Endodermal cell (in vitro differentiated cells): ENCODE data around the gene GPBP1. TPM values are rescaled to one million over a fixed set of nuclear protein-coding genes. Genes with fewer than 3 reads are reported as not detected.

ENCODE experiments used
- DNase-seq: peaks from one replicate; pipeline ENCODE4 v3.0.0-alpha.2; 2017
- H3K27ac ChIP-seq: 2 replicates; pipeline ENCODE4 v1.5.1; 2013; ENCODE audit warnings: mild to moderate bottlenecking, low read depth, low read length, moderate library complexity
- H3K27me3 ChIP-seq: 2 replicates; pipeline ENCODE4 v1.6.1; 2013; ENCODE audit warnings: mild to moderate bottlenecking, low read length, moderate library complexity; ENCODE audit not compliant: insufficient read depth, control insufficient read depth, poor library complexity, severe bottlenecking
- H3K36me3 ChIP-seq: 2 replicates; pipeline ENCODE4 v1.7.0; 2013; ENCODE audit warnings: mild to moderate bottlenecking, low read length, moderate library complexity; ENCODE audit not compliant: control insufficient read depth, insufficient read depth
- H3K4me1 ChIP-seq: one replicate; pipeline ENCODE4 v1.7.0; 2013; ENCODE audit warnings: low read length; ENCODE audit not compliant: control insufficient read depth, insufficient read depth
- H3K4me3 ChIP-seq: 2 replicates; pipeline ENCODE4 v1.5.1; 2013; ENCODE audit warnings: mild to moderate bottlenecking, low read length, moderate library complexity
- H3K9ac ChIP-seq: 2 replicates; pipeline ENCODE4 v1.6.1; 2013; ENCODE audit warnings: mild to moderate bottlenecking, low read length, moderate library complexity; ENCODE audit not compliant: poor library complexity, severe bottlenecking; ENCODE audit errors: extremely low read depth
- H3K9me3 ChIP-seq: 2 replicates; pipeline ENCODE4 v1.6.1; 2013; ENCODE audit warnings: mild to moderate bottlenecking, low read length, moderate library complexity; ENCODE audit not compliant: control insufficient read depth
- H3K27ac Mint-ChIP-seq: 2 replicates; pipeline ENCODE4 v1.8.0; 2020; ENCODE audit warnings: mixed read lengths
- H3K27me3 Mint-ChIP-seq: 2 replicates; pipeline ENCODE4 v1.8.0; 2021; ENCODE audit warnings: mild to moderate bottlenecking, mixed read lengths; ENCODE audit not compliant: insufficient read depth
- H3K36me3 Mint-ChIP-seq: 2 replicates; pipeline ENCODE4 v1.8.0; 2020; ENCODE audit warnings: low read depth, mixed read lengths
- H3K4me1 Mint-ChIP-seq: 2 replicates; pipeline ENCODE4 v1.8.0; 2020; ENCODE audit warnings: mixed read lengths
- H3K4me3 Mint-ChIP-seq: 2 replicates; pipeline ENCODE4 v1.8.0; 2020; ENCODE audit warnings: mild to moderate bottlenecking, moderate library complexity, mixed read lengths
- H3K9me3 Mint-ChIP-seq: 2 replicates; pipeline ENCODE4 v1.8.0; 2020; ENCODE audit warnings: mild to moderate bottlenecking, mixed read lengths
- WGBS, 2 experiments: methylation state at CpG; one replicate each; pipeline versions ENCODE4 v1.1.5 to v1.1.7; 2013; ENCODE audit warnings: missing lambda C conversion rate in 2 of 2, mixed read lengths in 1 of 2; ENCODE audit not compliant: insufficient coverage in 1 of 2, insufficient read length in 1 of 2; 5-methylcytosine and 5-hydroxymethylcytosine counted together
- total RNA-seq, 2 donors: library from RNA; stranded (reverse); fragmentation: NEBNext Ultra II Directional in 1 of 2; extraction: Animal tissue kit (Norgen Biotek cat#: 25700) in 1 of 2; gene quantifications; 2 replicates in 1 of 2; 3 replicates in 1 of 2; pipeline ENCODE4 v1.2.1, GENCODE V29; 2021
- TF ChIP-seq, protein P1 (sequence below): fragments of 200-600 bp; sonication (generic); conservative IDR thresholded peaks from 2 replicates; pipeline ENCODE4 v1.5.0; 2021; ENCODE audit warnings: antibody characterized with exemption, mild to moderate bottlenecking

GPBP1 gene
- total RNA-seq, 2 donors from 2014 or later: 109 to 124 TPM

DNA sequence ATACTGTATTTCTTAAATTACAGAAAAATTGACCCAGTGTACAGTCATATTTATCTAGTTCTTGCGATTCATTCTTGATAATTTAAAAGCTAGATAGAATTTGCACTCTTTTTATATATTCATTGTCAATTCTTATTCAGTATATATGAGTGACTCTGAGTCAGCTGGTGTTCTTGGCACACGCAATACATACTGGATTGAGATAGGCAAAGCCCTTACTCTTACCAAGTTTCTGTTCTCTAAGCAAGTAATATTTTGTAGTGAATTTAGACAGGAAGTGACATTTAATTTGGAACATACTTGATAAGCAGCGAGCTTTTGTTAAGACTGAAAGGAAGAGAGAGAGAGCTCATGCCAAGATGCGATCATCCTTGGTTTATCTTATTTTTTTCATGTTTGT is 57.7 kb downstream of the GPBP1 start:
- Mint-ChIP-seq H3K27ac (no peak overlapping the region), H3K27me3 (no peaks in the 10 kb centered on the region)
- WGBS, 2 experiments: 97 to 100% methylated on average over 1 to 4 of the region's 4 CpGs

DNA sequence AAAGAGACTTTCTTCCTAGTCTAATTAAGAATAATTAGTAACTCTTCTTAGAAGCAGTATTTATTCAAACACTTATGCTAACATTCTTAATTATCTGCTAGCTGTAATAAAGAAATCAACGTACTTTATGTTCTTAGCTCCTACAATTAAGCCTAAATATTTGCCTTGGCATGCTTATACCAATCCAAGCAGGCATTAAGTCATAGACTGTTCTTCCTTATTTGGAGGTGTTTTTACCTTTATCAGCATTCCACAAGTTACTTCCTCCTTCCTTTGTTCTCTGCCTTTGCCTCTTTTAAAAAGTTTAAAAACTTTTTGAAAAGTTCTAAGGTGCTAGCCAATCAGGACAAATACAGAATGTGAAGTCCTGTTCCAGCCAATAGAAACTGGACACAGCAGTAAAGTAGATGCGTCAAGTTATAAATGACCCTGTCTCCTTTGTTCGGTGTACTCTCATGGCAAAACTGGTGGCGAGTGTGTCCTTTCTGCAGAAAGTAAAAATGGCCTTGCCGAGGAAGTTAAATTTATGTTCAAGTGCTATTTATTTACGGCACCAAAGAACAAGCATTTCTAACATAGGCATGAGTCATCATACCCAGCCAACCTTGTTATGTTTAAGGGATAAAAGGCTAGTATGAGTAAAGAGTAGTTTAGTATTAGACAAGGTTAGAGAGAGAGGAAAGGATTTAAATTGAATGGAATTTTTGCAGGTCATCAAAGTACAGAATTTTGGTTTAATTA is 58.6 kb downstream of the GPBP1 start:
- no peak overlapping the region for H3K27ac ChIP-seq
- TF ChIP-seq, protein P1, sequence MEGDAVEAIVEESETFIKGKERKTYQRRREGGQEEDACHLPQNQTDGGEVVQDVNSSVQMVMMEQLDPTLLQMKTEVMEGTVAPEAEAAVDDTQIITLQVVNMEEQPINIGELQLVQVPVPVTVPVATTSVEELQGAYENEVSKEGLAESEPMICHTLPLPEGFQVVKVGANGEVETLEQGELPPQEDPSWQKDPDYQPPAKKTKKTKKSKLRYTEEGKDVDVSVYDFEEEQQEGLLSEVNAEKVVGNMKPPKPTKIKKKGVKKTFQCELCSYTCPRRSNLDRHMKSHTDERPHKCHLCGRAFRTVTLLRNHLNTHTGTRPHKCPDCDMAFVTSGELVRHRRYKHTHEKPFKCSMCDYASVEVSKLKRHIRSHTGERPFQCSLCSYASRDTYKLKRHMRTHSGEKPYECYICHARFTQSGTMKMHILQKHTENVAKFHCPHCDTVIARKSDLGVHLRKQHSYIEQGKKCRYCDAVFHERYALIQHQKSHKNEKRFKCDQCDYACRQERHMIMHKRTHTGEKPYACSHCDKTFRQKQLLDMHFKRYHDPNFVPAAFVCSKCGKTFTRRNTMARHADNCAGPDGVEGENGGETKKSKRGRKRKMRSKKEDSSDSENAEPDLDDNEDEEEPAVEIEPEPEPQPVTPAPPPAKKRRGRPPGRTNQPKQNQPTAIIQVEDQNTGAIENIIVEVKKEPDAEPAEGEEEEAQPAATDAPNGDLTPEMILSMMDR: no peak
- Mint-ChIP-seq H3K4me1 (peaks cover 6% of the 10 kb centered on the region), H3K27ac (no peak overlapping the region), H3K4me3 (no peak overlapping the region), H3K9me3 (peaks cover 5% of the 10 kb centered on the region), H3K36me3 (peaks cover 64% of the 10 kb centered on the region), H3K27me3 (no peaks in the 10 kb centered on the region)
- WGBS, 2 experiments: 96 to 100% methylated on average over 6 of the region's 6 CpGs
- H3K36me3 ChIP-seq: peaks cover 79% of the 10 kb centered on the region
- H3K4me1 ChIP-seq: no peaks in the 10 kb centered on the region
- DNase-seq: no peak
- H3K9ac ChIP-seq: no peak overlapping the region
- peak overlapping the region; percentile 68 for H3K4me3 ChIP-seq
- no peaks in the 10 kb centered on the region for H3K27me3 ChIP-seq
- peaks cover 43% of the 10 kb centered on the region for H3K9me3 ChIP-seq

More for the DNA sequence above, 57.7 kb downstream of the GPBP1 start:
- Histone ChIP-seq H3K9ac (no peak overlapping the region), H3K4me3 (peak overlapping the region; percentile 68), H3K27ac (no peak overlapping the region), H3K4me1 (no peaks in the 10 kb centered on the region), H3K9me3 (peaks cover 43% of the 10 kb centered on the region), H3K27me3 (no peaks in the 10 kb centered on the region), H3K36me3 (peaks cover 75% of the 10 kb centered on the region)
- no peak overlapping the region for H3K4me3 Mint-ChIP-seq
- H3K4me1 Mint-ChIP-seq: peaks cover 2% of the 10 kb centered on the region
- TF ChIP-seq, protein P1: no peak
- no peak for DNase-seq
- peaks cover 56% of the 10 kb centered on the region for H3K36me3 Mint-ChIP-seq
- H3K9me3 Mint-ChIP-seq: peaks cover 5% of the 10 kb centered on the region

DNA sequence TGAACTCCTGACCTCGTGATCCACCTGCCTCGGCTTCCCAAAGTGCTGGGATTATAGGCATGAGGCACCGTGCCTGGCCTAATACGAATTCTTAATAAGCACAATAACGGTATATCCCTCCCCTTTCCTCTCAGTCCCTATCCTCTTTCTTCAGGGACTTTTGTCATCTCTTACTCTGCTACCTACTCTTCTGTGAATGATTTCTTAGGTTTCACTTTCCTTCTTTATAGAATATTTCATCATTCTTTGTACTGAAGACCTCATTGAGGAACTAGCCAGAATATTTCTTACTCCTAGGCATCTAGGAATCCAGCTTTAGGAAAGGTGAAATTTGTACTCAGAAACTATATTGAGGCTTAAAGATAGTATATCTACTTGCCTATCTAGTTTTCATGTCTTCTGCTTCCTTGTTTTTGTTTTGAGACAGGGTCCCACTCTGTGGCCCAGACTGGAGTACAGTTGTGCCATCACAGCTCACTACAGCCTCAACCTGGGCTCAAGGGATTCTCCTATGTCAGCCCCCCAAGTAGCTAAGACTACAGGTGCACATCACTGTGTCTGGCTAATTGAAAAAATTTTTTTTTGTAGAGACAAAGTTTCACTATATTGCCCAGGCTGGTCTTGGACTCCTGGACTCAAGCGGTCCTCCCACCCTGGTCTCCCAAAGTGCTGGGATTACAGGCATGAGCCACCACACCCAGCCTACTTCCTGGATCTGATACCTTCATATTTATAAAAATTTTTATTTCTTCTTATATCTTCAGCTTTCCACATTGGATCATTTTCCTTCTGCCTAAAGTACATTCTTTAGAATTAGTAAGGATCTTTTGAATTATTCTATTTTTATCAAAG is 69.7 kb downstream of the GPBP1 start:
- 95 to 96% methylated on average over 4 to 6 of the region's 6 CpGs for WGBS, 2 experiments
- H3K9ac ChIP-seq: no peak overlapping the region
- no peak for DNase-seq
- H3K27ac ChIP-seq: no peak overlapping the region
- no peaks in the 10 kb centered on the region for H3K4me1 ChIP-seq
- no peak overlapping the region for H3K4me3 ChIP-seq
- peaks cover 61% of the 10 kb centered on the region for H3K36me3 ChIP-seq
- H3K9me3 ChIP-seq: peaks cover 14% of the 10 kb centered on the region
- peaks cover 8% of the 10 kb centered on the region for H3K4me1 Mint-ChIP-seq
- H3K27me3 Mint-ChIP-seq: no peaks in the 10 kb centered on the region
- no peak overlapping the region for H3K4me3 Mint-ChIP-seq
- no peaks in the 10 kb centered on the region for H3K27me3 ChIP-seq
- peaks cover 59% of the 10 kb centered on the region for H3K36me3 Mint-ChIP-seq
- peak overlapping the region; percentile 62 for H3K27ac Mint-ChIP-seq
- no peaks in the 10 kb centered on the region for H3K9me3 Mint-ChIP-seq
- TF ChIP-seq, protein P1: no peak
